ENCODE measurements around the gene GLUL. TPM values are rescaled to one million over a fixed set of nuclear protein-coding genes. Genes with fewer than 3 reads are reported as not detected.

The GLUL gene
- total RNA-seq, 2 experiments from 2014 or later: 50.6 to 52.8 TPM

DNA sequence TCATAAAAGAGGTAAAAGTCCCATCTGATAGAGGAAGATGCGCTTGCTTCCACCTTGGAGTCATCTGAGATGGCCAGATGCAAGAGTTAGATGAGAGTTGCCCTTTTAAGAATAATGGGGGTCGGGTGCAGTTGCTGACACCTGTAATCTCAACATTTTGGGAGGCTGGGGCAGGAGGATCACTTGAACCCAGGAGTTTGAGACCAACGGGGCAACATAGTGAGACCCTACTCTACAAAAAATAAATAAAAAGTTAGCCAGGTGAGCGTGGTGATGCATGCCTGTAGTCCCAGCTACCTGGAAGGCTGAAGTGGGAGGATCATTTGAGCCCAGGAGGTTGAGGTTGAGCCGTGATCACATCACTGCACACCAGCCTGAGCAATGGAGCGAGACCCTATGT, 22.4 kb upstream of the GLUL start:
- no peaks in the 10 kb centered on the region for H3K4me1 Mint-ChIP-seq (ENCODE audit: low read depth)
- peaks cover 12% of the 10 kb centered on the region for H3K27me3 Mint-ChIP-seq
- H3K9me3 Mint-ChIP-seq: no peaks in the 10 kb centered on the region
- no peak overlapping the region for H3K4me3 Mint-ChIP-seq
- no peaks in the 10 kb centered on the region for H3K36me3 Mint-ChIP-seq (ENCODE audit: low read depth)
- TF ChIP-seq, protein P1, sequence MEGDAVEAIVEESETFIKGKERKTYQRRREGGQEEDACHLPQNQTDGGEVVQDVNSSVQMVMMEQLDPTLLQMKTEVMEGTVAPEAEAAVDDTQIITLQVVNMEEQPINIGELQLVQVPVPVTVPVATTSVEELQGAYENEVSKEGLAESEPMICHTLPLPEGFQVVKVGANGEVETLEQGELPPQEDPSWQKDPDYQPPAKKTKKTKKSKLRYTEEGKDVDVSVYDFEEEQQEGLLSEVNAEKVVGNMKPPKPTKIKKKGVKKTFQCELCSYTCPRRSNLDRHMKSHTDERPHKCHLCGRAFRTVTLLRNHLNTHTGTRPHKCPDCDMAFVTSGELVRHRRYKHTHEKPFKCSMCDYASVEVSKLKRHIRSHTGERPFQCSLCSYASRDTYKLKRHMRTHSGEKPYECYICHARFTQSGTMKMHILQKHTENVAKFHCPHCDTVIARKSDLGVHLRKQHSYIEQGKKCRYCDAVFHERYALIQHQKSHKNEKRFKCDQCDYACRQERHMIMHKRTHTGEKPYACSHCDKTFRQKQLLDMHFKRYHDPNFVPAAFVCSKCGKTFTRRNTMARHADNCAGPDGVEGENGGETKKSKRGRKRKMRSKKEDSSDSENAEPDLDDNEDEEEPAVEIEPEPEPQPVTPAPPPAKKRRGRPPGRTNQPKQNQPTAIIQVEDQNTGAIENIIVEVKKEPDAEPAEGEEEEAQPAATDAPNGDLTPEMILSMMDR (IDR thresholded peaks at IDR 0.05): no peak
- no peak for DNase-seq
- H3K27ac Mint-ChIP-seq: no peak overlapping the region
- ChIA-PET CTCF (no interaction called here), POLR2A (no interaction called here)
- intact Hi-C loops (cut with micrococcal nuclease): no loop called here
- ATAC-seq: no peak

DNA sequence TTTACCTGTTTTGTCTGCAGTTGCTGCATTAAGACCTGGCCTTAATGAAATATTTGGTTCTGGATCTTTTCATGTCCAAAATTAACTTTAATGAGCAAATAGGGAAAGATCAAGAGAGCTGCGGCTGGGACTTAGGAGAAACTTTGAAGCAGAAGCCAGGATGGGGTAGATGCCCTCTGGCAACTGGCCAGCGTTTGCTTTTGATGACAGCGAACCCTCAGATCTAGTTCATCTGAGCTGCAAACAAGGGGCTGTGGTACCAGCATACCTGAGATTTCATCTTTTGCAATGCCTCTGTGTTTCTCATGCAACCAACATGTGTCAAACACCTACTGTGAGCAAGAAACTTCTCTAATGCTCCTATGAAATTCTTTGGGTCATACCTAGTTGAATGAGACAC, 21.9 kb upstream of the GLUL start:
- no peaks in the 10 kb centered on the region for H3K4me1 Mint-ChIP-seq (ENCODE audit: low read depth)
- ATAC-seq (no peak), DNase-seq (no peak)
- no peaks in the 10 kb centered on the region for H3K36me3 Mint-ChIP-seq (ENCODE audit: low read depth)
- intact Hi-C loops (cut with micrococcal nuclease): no loop called here
- no peaks in the 10 kb centered on the region for H3K9me3 Mint-ChIP-seq
- TF ChIP-seq, protein P1 (IDR thresholded peaks at IDR 0.05): no peak
- H3K27me3 Mint-ChIP-seq: peaks cover 12% of the 10 kb centered on the region
- CTCF ChIA-PET: no interaction called here
- H3K27ac Mint-ChIP-seq: no peak overlapping the region
- POLR2A ChIA-PET: no interaction called here
- H3K4me3 Mint-ChIP-seq: no peak overlapping the region

DNA sequence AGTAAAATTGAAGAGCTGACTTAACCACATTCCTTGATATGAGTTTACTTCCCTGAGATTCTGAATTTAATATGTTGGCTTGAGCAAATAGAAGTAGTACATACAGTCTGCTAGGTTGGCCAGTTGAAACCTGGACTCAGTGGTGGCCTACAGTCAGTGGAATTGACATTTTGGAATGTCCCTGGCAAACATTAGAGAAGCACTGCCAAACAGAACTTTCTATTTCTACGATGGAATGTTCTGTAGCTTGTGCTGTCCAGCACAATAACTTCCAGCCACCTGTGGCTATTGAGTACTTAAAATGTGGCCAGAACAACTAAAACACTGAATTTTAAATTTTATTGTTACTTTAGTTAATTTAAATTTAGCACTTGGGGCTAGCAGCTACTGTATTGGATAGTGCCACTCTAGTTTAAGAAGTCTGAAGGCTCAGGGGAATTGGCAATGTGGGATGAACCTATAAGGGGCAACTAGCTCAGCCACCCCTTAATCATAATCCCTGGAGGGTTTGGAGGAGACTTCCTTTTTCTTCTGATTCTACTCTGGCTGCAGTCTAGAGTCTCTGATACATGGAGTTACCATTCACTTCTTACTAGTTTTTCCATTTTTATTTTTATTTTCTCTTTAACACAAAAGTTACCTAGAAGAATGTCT, 19.2 kb upstream of the GLUL start:
- TF ChIP-seq, protein P1 (IDR thresholded peaks at IDR 0.05): no peak
- Mint-ChIP-seq H3K27ac (no peak overlapping the region), H3K36me3 (ENCODE audit: low read depth) (no peaks in the 10 kb centered on the region), H3K27me3 (peaks cover 12% of the 10 kb centered on the region), H3K4me3 (no peak overlapping the region), H3K9me3 (no peaks in the 10 kb centered on the region), H3K4me1 (ENCODE audit: low read depth) (no peaks in the 10 kb centered on the region)
- ATAC-seq (no peak), DNase-seq (no peak)
- POLR2A ChIA-PET: no interaction called here
- CTCF ChIA-PET: interaction anchor here (0.6 to 1.1 kb wide), 3 partner anchors 268 to 330 kb away, joined by 3 to 4 read pairs (median 3); no protein-coding TSS in a partner anchor
- intact Hi-C loops (cut with micrococcal nuclease): no loop called here

DNA sequence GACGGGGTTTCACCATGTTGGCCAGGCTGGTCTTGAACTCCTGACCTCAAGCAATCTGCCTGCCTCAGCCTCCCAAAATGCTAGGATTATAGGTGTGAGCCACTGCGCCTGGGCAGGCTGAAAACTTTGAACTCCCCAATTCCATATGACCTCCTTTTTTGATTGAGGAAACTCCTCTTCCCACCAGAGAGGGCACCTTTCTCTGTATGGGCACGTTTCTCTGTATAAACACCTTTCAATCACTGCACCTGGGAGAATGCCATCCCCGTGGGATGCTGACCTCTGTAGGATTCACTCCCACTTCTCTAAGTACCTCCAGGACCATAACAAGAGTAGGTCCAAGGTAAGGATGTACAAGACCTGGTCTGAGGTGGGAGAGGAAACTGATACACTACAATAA, 18.5 kb upstream of the GLUL start:
- Mint-ChIP-seq H3K36me3 (ENCODE audit: low read depth) (no peaks in the 10 kb centered on the region), H3K9me3 (no peaks in the 10 kb centered on the region), H3K4me1 (ENCODE audit: low read depth) (no peaks in the 10 kb centered on the region), H3K27me3 (peaks cover 8% of the 10 kb centered on the region), H3K27ac (no peak overlapping the region), H3K4me3 (no peak overlapping the region)
- no peak for DNase-seq
- TF ChIP-seq, protein P1 (IDR thresholded peaks at IDR 0.05): no peak
- ATAC-seq: no peak
- POLR2A ChIA-PET: no interaction called here
- intact Hi-C loops (cut with micrococcal nuclease): no loop called here
- CTCF ChIA-PET: interaction anchor here (1.1 kb wide), 1 partner anchor 267 kb away, joined by 4 read pairs; no protein-coding TSS in a partner anchor

DNA sequence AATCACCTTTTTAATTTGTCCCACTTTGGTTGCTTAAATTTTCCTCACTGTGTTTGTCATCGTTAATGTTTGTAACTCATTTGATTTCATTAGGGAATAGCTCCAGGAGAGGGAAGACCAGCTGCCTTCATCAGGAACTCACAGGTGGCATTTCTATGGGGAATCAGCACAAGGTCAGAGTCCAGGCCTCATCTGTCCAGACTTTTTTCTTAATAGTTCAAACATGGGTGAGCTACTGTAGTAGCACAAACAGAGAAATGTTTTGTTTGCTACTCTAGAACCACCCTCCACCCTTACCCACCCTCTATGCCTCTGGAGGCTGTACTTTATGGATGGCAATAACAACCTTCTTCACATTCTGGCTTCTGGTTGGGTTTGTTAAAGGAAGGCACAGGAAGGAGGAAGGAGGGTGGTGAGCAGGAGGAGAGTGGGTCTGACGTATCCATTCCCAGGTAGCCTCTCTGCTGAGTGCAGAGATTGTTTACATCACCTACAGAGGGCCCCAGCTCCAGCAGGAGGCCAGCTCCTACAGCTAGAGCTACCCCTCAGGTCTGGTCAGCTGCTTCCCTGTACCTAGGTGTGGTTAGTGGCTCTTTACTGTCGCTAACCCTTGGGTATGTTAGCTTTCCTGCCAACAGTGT, 17.0 kb upstream of the GLUL start:
- TF ChIP-seq, protein P1 (IDR thresholded peaks at IDR 0.05): no peak
- Mint-ChIP-seq H3K4me3 (no peak overlapping the region), H3K36me3 (ENCODE audit: low read depth) (no peaks in the 10 kb centered on the region)

More for the DNA sequence above, 17.0 kb upstream of the GLUL start:
- no peaks in the 10 kb centered on the region for H3K4me1 Mint-ChIP-seq (ENCODE audit: low read depth)
- ATAC-seq (no peak), DNase-seq (no peak)
- H3K9me3 Mint-ChIP-seq: no peaks in the 10 kb centered on the region
- intact Hi-C loops (cut with micrococcal nuclease): no loop called here
- ChIA-PET CTCF (interaction anchor here (1.1 to 4.5 kb wide), 2 partner anchors 11 to 265 kb away, joined by 5 to 30 read pairs; no protein-coding TSS in a partner anchor), POLR2A (no interaction called here)
- H3K27ac Mint-ChIP-seq: no peak overlapping the region
- H3K27me3 Mint-ChIP-seq: peaks cover 8% of the 10 kb centered on the region
